K562 (cell line): ENCODE measurements around the gene RBMX. TPM values are rescaled to one million over a fixed set of nuclear protein-coding genes. Genes with fewer than 3 reads are reported as not detected.
A peak's percentile ranks its signal among the peaks of the same experiment; 100 is the strongest.

Experiments used
- ARID1B ChIP-seq: fragments of 450-650 bp; IDR thresholded peaks from 2 replicates; pipeline ENCODE4 v1.6.1; 2016; ENCODE audit warnings: antibody characterized with exemption, mild to moderate bottlenecking, inconsistent platforms
- CSDE1 ChIP-seq, 2 experiments: fragments of 450-650 bp; IDR thresholded peaks; 2 replicates each; pipeline ENCODE4 v1.6.1; 2016; ENCODE audit warnings: mild to moderate bottlenecking in 1 of 2
- LCOR ChIP-seq: sonication (generic); formaldehyde crosslinking; IDR thresholded peaks from 2 replicates; pipeline ENCODE4 v1.8.0; 2022; ENCODE audit warnings: mild to moderate bottlenecking, missing genetic modification reagents
- MECOM ChIP-seq: fragments of 250-450 bp; sonication (Bioruptor Pico); IDR thresholded peaks from 2 replicates; pipeline ENCODE4 v1.8.0; 2022; ENCODE audit warnings: inconsistent platforms
- MYBL2 ChIP-seq, 2 experiments: fragments of 450-650 bp in 1 of 2; sonication (generic) in 1 of 2; formaldehyde crosslinking in 1 of 2; IDR thresholded peaks; 2 replicates each; pipeline versions ENCODE4 v1.6.1 to v1.8.1; 2017 to 2022; ENCODE audit warnings: borderline replicate concordance in 1 of 2, inconsistent platforms in 1 of 2, low read depth in 1 of 2, mild to moderate bottlenecking in 1 of 2, missing genetic modification reagents in 1 of 2, moderate library complexity in 1 of 2
- NR2C2 ChIP-seq, 2 experiments: fragments of 200-800 bp in 1 of 2; sonication (Bioruptor generic) in 1 of 2; sonication (generic) in 1 of 2; formaldehyde crosslinking in 1 of 2; IDR thresholded peaks; 2 replicates each; pipeline versions ENCODE4 v1.6.1 to v1.8.0; 2016 to 2022; ENCODE audit warnings: mild to moderate bottlenecking in 1 of 2, missing compliant biosample characterization in 1 of 2, missing genetic modification characterization in 1 of 2, missing genetic modification reagents in 1 of 2
- PHB ChIP-seq: fragments of 250-450 bp; sonication (Bioruptor Pico); IDR thresholded peaks from 2 replicates; pipeline ENCODE4 v1.5.0; 2021
- ZBTB49 ChIP-seq: sonication (generic); formaldehyde crosslinking; IDR thresholded peaks from 2 replicates; pipeline ENCODE4 v1.8.0; 2022; ENCODE audit warnings: missing genetic modification reagents, mild to moderate bottlenecking, borderline replicate concordance
- ZMIZ1 ChIP-seq, 2 experiments: fragments of 150-350 bp in 1 of 2; IDR thresholded peaks; 2 replicates each; pipeline ENCODE4 v1.6.1; 2012 to 2016; ENCODE audit warnings: low read depth in 2 of 2, low read length in 2 of 2, mild to moderate bottlenecking in 1 of 2, moderate library complexity in 1 of 2
- ZNF408 ChIP-seq: fragments of 250-450 bp; sonication (Bioruptor Pico); IDR thresholded peaks from 2 replicates; pipeline ENCODE4 v1.4.0; 2020; ENCODE audit warnings: low read depth, mild to moderate bottlenecking, moderate library complexity
- polyA plus RNA-seq, 8 experiments: library from polyadenylated mRNA; depleted of rRNA in 4 of 8; stranded (reverse) in 5 of 8; unstranded in 3 of 8; fragments of >200 nt; fragmentation: Nextera tagmentation in 2 of 8; fragmentation: Illumina TruSeq in 1 of 8; extraction: Ambion mirVana in 2 of 8; extraction: Trizol in 1 of 8; gene quantifications; 2 replicates each; pipeline versions ENCODE4 v1.2.1 to v1.2.3, GENCODE V29; 2011 to 2014; ENCODE audit warnings: inconsistent platforms in 1 of 8, missing spikeins in 1 of 8
- total RNA-seq, 7 experiments: library from RNA; depleted of rRNA in 6 of 7; stranded (reverse); fragments of >200 nt in 6 of 7; fragmentation: Illumina TruSeq in 2 of 7; extraction: Trizol in 2 of 7; gene quantifications; 2 replicates each; pipeline versions ENCODE4 v1.2.1 to v1.2.3, GENCODE V29; 2011 to 2021; ENCODE audit warnings: low replicate concordance in 1 of 7

Gene RBMX
- total and polyA plus RNA-seq, 9 of the 15 experiments (the other 6 are each of a cell fraction or from before 2014, with no cell fraction given) = 405 to 671 (median 540) TPM

- TF ChIP-seq ZMIZ1 (IDR thresholded peaks at IDR 0.05; ENCODE audit: low read depth in 2 of 2, low read length in 2 of 2) (no peak), ARID1B (peak; percentile 84), LCOR (CRISPR knock-in tag) (no peak), CSDE1 (IDR thresholded peaks at IDR 0.05) (no peak), MECOM (CRISPR knock-in tag) (no peak), NR2C2 (CRISPR knock-in tag; IDR thresholded peaks at IDR 0.05) (no peak), NR2C2 (tag; IDR thresholded peaks at IDR 0.05) (peak; percentile 67), PHB (CRISPR knock-in tag) (no peak), MYBL2 (IDR thresholded peaks at IDR 0.05; ENCODE audit: low read depth) (peak; percentile 50; the same call in 1 of the 2 replicates), MYBL2 (CRISPR knock-in tag; IDR thresholded peaks at IDR 0.05; ENCODE audit: borderline replicate concordance) (no peak), ZBTB49 (no peak), ZNF408 (CRISPR knock-in tag) (no peak)
Measured at GRCh38 chrX:136847874-136848273, 32.7 kb downstream of the RBMX start (continued).
